CD4-positive, CD25-positive, alpha-beta regulatory T cell (primary cell): Measurements from ENCODE around the gene CTCFL. TPM values are rescaled to one million over a fixed set of nuclear protein-coding genes. Genes with fewer than 3 reads are reported as not detected.

Experiments
- ATAC-seq, 2 donors: fragments of 150-1000 bp; cut with Tn5 transposase; one replicate each; pipeline ENCODE4 v1.10.0; 2021; ENCODE audit warnings: low read depth in 2 of 2, moderate number of reproducible peaks in 2 of 2, moderate library complexity in 1 of 2
- DNase-seq, 3 donors: peaks; one replicate each; pipeline versions ENCODE4 v3.0.0 to v3.0.0-alpha.2; 2012 to 2022; ENCODE audit warnings: mixed read lengths in 1 of 3
- H3K27ac ChIP-seq: one replicate; pipeline ENCODE4 v1.7.0; 2013; ENCODE audit warnings: mild to moderate bottlenecking, low read length; ENCODE audit not compliant: insufficient read depth, poor library complexity, severe bottlenecking
- H3K27me3 ChIP-seq: one replicate; pipeline ENCODE4 v1.7.0; 2013; ENCODE audit warnings: low read length; ENCODE audit not compliant: control insufficient read depth, insufficient read depth
- H3K36me3 ChIP-seq: one replicate; pipeline ENCODE4 v1.7.0; 2013; ENCODE audit warnings: mild to moderate bottlenecking, low read length, moderate library complexity; ENCODE audit not compliant: control insufficient read depth, insufficient read depth
- H3K4me1 ChIP-seq: 2 replicates; pipeline ENCODE4 v1.7.0; 2013; ENCODE audit warnings: mild to moderate bottlenecking, low read length; ENCODE audit not compliant: insufficient read depth, control insufficient read depth, poor library complexity, severe bottlenecking
- H3K4me3 ChIP-seq: one replicate; pipeline ENCODE4 v1.7.0; 2013; ENCODE audit warnings: low read depth, mild to moderate bottlenecking, low read length, moderate library complexity
- H3K9me3 ChIP-seq, 2 experiments: 1 replicate in 1 of 2; 2 replicates in 1 of 2; pipeline ENCODE4 v1.7.0; 2013; ENCODE audit warnings: low read length in 2 of 2, mild to moderate bottlenecking in 1 of 2, moderate library complexity in 1 of 2; ENCODE audit not compliant: control insufficient read depth in 2 of 2
- H3K27ac Mint-ChIP-seq, 3 donors: one replicate each; pipeline ENCODE4 v1.8.0; 2020 to 2022; ENCODE audit warnings: mild to moderate bottlenecking in 3 of 3, mixed read lengths in 3 of 3, moderate library complexity in 2 of 3
- H3K27me3 Mint-ChIP-seq: one replicate; pipeline ENCODE4 v1.8.0; 2022; ENCODE audit warnings: mild to moderate bottlenecking, mixed read lengths
- H3K36me3 Mint-ChIP-seq: one replicate; pipeline ENCODE4 v1.8.0; 2020; ENCODE audit warnings: mixed read lengths
- H3K4me1 Mint-ChIP-seq, 4 donors: one replicate each; pipeline ENCODE4 v1.8.0; 2020 to 2022; ENCODE audit warnings: mixed read lengths in 4 of 4, mild to moderate bottlenecking in 1 of 4
- H3K4me3 Mint-ChIP-seq, 4 donors: one replicate each; pipeline ENCODE4 v1.8.0; 2020 to 2022; ENCODE audit warnings: mild to moderate bottlenecking in 4 of 4, mixed read lengths in 4 of 4, moderate library complexity in 3 of 4
- H3K9me3 Mint-ChIP-seq, 7 donors: one replicate each; pipeline ENCODE4 v1.8.0; 2020 to 2022; ENCODE audit warnings: mixed read lengths in 7 of 7, mild to moderate bottlenecking in 3 of 7, moderate library complexity in 2 of 7
- polyA plus RNA-seq, 4 donors: library from polyadenylated mRNA; unstranded; fragments of 300-500 nt; fragmentation: Illumina TruSeq; gene quantifications; one replicate each; pipeline ENCODE4 v1.2.3, GENCODE V29; 2021
- total RNA-seq: library from RNA; stranded (reverse); gene quantifications from one replicate; pipeline ENCODE4 v1.2.3, GENCODE V29; 2022

Gene CTCFL, protein sequence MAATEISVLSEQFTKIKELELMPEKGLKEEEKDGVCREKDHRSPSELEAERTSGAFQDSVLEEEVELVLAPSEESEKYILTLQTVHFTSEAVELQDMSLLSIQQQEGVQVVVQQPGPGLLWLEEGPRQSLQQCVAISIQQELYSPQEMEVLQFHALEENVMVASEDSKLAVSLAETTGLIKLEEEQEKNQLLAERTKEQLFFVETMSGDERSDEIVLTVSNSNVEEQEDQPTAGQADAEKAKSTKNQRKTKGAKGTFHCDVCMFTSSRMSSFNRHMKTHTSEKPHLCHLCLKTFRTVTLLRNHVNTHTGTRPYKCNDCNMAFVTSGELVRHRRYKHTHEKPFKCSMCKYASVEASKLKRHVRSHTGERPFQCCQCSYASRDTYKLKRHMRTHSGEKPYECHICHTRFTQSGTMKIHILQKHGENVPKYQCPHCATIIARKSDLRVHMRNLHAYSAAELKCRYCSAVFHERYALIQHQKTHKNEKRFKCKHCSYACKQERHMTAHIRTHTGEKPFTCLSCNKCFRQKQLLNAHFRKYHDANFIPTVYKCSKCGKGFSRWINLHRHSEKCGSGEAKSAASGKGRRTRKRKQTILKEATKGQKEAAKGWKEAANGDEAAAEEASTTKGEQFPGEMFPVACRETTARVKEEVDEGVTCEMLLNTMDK
- not detected for total RNA-seq
- not detected for polyA plus RNA-seq

GRCh38 chr20:57524511-57525176, at the start of gene CTCFL:
Gene CTCFL (minus strand): TSS chr20:57525140. CDS start chr20:57524205, 935 bp downstream.
- Histone ChIP-seq H3K27ac (no peak within 1 kb of the TSS), H3K4me1 (no peaks in the 10 kb centered on the region), H3K9me3 (no peaks in the 10 kb centered on the region), H3K36me3 (no peaks in the 10 kb centered on the region), H3K4me3 (no peak within 1 kb of the TSS), H3K27me3 (peaks cover under 1% of the 10 kb centered on the region)
- no peak for ATAC-seq
- DNase-seq: no peak
- Mint-ChIP-seq H3K4me3 (no peak within 1 kb of the TSS), H3K27ac (no peak within 1 kb of the TSS), H3K36me3 (no peaks in the 10 kb centered on the region), H3K9me3 (peaks cover 0 to 2% (median 0%) of the 10 kb centered on the region in 7 donors), H3K4me1 (peaks cover 0 to 11% (median 3%) of the 10 kb centered on the region in 4 donors), H3K27me3 (no peaks in the 10 kb centered on the region)

DNA sequence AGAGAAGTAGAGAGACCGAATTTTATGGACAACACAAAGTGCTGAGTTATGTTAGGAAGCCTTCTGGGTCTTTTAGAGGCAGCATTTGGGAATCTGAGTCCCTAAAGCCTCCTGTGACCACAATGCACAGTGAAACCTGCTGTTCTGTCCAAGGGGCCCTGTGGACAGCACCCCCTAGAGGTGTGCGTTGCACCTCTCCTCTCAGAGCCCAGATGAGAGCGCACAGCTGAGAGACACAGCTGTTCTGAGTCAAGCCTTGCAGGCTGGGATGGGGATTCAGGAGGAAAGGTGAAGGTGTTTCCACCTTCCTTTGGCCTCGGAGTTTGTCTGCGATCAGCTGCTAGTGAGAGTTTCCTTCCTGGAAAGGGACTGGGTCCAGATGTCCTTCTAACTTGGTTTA, 49.0 kb upstream of the CTCFL start:
- Mint-ChIP-seq H3K36me3 (no peaks in the 10 kb centered on the region), H3K4me1 (no peaks in the 10 kb centered on the region), H3K4me3 (no peak overlapping the region), H3K9me3 (no peaks in the 10 kb centered on the region), H3K27ac (no peak overlapping the region), H3K27me3 (peaks cover 19% of the 10 kb centered on the region)
- Histone ChIP-seq H3K27ac (no peak overlapping the region), H3K27me3 (peaks cover 5% of the 10 kb centered on the region), H3K4me3 (no peak overlapping the region), H3K36me3 (no peaks in the 10 kb centered on the region), H3K4me1 (no peaks in the 10 kb centered on the region), H3K9me3 (no peaks in the 10 kb centered on the region)
- DNase-seq (no peak), ATAC-seq (no peak)

GRCh38 chr20:57573242-57573641, 48.3 kb upstream of the CTCFL start:
- Mint-ChIP-seq H3K4me1 (no peaks in the 10 kb centered on the region), H3K27me3 (peaks cover 19% of the 10 kb centered on the region), H3K27ac (no peak overlapping the region), H3K9me3 (no peaks in the 10 kb centered on the region), H3K4me3 (no peak overlapping the region), H3K36me3 (no peaks in the 10 kb centered on the region)
- H3K27me3 ChIP-seq: peaks cover 5% of the 10 kb centered on the region
- DNase-seq: no peak
- ATAC-seq: no peak
- no peaks in the 10 kb centered on the region for H3K9me3 ChIP-seq
- H3K36me3 ChIP-seq: no peaks in the 10 kb centered on the region
- no peaks in the 10 kb centered on the region for H3K4me1 ChIP-seq
- H3K4me3 ChIP-seq: no peak overlapping the region
- no peak overlapping the region for H3K27ac ChIP-seq

GRCh38 chr20:57571782-57572416, 47.0 kb upstream of the CTCFL start:
- Histone ChIP-seq H3K36me3 (no peaks in the 10 kb centered on the region), H3K27ac (no peak overlapping the region), H3K27me3 (peaks cover 2% of the 10 kb centered on the region), H3K9me3 (no peaks in the 10 kb centered on the region), H3K4me1 (no peaks in the 10 kb centered on the region), H3K4me3 (no peak overlapping the region)
- Mint-ChIP-seq H3K4me3 (no peak overlapping the region), H3K27me3 (peaks cover 19% of the 10 kb centered on the region), H3K36me3 (no peaks in the 10 kb centered on the region), H3K27ac (no peak overlapping the region), H3K4me1 (no peaks in the 10 kb centered on the region), H3K9me3 (no peaks in the 10 kb centered on the region)
- DNase-seq: no peak
- no peak for ATAC-seq

- H3K27ac Mint-ChIP-seq: no peak overlapping the region
- no peak for ATAC-seq
- Histone ChIP-seq H3K36me3 (no peaks in the 10 kb centered on the region), H3K4me1 (no peaks in the 10 kb centered on the region), H3K9me3 (no peaks in the 10 kb centered on the region), H3K27me3 (no peaks in the 10 kb centered on the region), H3K4me3 (no peak overlapping the region), H3K27ac (no peak overlapping the region)
- peaks cover 19% of the 10 kb centered on the region for H3K27me3 Mint-ChIP-seq
- H3K36me3 Mint-ChIP-seq: no peaks in the 10 kb centered on the region
- DNase-seq: no peak
- no peaks in the 10 kb centered on the region for H3K9me3 Mint-ChIP-seq
- no peak overlapping the region for H3K4me3 Mint-ChIP-seq
- H3K4me1 Mint-ChIP-seq: no peaks in the 10 kb centered on the region
Observed at GRCh38 chr20:57570920-57571319, 46.0 kb upstream of the CTCFL start.

DNA sequence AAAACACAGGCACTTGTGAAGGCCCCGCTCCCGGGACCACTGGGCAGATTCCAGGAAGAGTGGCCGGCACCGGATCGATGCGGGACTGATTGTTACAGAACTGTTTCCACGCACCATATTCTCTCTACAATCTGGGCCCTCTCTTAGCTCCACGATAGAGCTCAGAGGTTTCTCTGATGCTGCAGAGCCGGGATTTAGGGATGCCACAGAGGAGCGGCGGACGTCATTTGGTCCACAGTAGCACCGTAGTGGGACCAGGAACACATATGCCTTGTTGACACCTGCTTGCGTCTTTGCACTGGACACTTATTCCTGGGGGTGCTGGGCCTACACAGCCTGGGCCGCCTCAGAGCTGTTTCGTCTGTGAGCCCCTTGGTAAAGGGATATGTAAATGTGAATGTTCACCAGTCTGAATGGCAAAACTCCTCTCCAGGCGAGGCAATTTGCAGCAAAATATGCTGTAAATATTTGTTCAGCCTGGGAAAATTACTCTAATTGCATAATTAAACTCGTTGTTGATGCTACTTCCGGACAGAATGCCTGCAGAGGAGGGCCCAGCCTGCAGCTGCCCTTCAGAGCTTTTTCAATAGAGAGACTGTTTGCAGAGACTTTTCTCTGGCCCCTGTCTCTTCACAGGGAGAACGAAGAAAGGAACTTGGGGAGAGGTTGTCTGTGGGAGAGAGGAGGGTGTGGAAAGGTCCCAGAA, 45.4 kb upstream of the CTCFL start:
- ATAC-seq (no peak), DNase-seq (no peak)
- no peaks in the 10 kb centered on the region for H3K9me3 Mint-ChIP-seq
- Histone ChIP-seq H3K27ac (no peak overlapping the region), H3K9me3 (no peaks in the 10 kb centered on the region), H3K27me3 (no peaks in the 10 kb centered on the region), H3K4me1 (no peaks in the 10 kb centered on the region), H3K4me3 (no peak overlapping the region), H3K36me3 (no peaks in the 10 kb centered on the region)
- no peak overlapping the region for H3K4me3 Mint-ChIP-seq
- no peaks in the 10 kb centered on the region for H3K4me1 Mint-ChIP-seq
- H3K27me3 Mint-ChIP-seq: peaks cover 21% of the 10 kb centered on the region
- no peaks in the 10 kb centered on the region for H3K36me3 Mint-ChIP-seq
- no peak overlapping the region for H3K27ac Mint-ChIP-seq

DNA sequence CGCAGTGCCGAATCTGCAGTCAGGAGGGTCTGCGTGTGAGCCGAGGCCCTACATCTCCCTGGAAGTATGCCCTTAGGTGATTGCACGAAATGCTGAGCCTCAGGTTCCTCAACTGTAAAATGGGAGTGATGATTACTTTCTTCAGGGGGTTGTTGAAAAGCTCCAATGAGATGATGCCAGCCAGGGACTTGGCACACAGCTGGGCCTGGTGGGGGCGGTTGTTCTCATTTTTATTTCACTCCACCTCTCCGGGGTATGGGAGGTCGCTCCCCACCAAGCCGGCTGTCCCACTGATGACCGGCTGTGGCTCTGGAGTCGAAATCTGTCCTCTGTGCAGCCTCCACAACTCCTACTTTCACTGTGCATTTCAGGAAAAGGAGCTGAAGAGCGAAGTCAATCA, 44.0 kb upstream of the CTCFL start:
- H3K27ac Mint-ChIP-seq: no peak overlapping the region

More for the DNA sequence above, 44.0 kb upstream of the CTCFL start:
- H3K4me1 ChIP-seq: no peaks in the 10 kb centered on the region
- Mint-ChIP-seq H3K36me3 (no peaks in the 10 kb centered on the region), H3K9me3 (no peaks in the 10 kb centered on the region), H3K4me1 (no peaks in the 10 kb centered on the region), H3K27me3 (peaks cover 25% of the 10 kb centered on the region), H3K4me3 (no peak overlapping the region)
- DNase-seq: no peak
- H3K36me3 ChIP-seq: no peaks in the 10 kb centered on the region
- no peak overlapping the region for H3K27ac ChIP-seq
- no peak for ATAC-seq
- no peaks in the 10 kb centered on the region for H3K9me3 ChIP-seq
- H3K4me3 ChIP-seq: no peak overlapping the region
- no peaks in the 10 kb centered on the region for H3K27me3 ChIP-seq
